Progenitor cell of endocrine pancreas (in vitro differentiated cells): ENCODE data around the gene PTK6. TPM values are rescaled to one million over a fixed set of nuclear protein-coding genes. Genes with fewer than 3 reads are reported as not detected.
A peak's percentile ranks its signal among the peaks of the same experiment; 100 is the strongest.

Source experiments
- DNase-seq: peaks from one replicate; pipeline ENCODE4 v3.0.0; 2021; ENCODE audit warnings: low spot score; ENCODE audit not compliant: unreplicated experiment
- H3K27ac Mint-ChIP-seq: 2 replicates; pipeline ENCODE4 v1.8.0; 2021; ENCODE audit warnings: mild to moderate bottlenecking, moderate library complexity, mixed read lengths
- H3K27me3 Mint-ChIP-seq: 2 replicates; pipeline ENCODE4 v1.8.0; 2021; ENCODE audit warnings: mixed read lengths
- H3K36me3 Mint-ChIP-seq: 2 replicates; pipeline ENCODE4 v1.8.0; 2022; ENCODE audit warnings: mixed read lengths; ENCODE audit not compliant: insufficient read depth
- H3K4me1 Mint-ChIP-seq: 2 replicates; pipeline ENCODE4 v1.8.0; 2021; ENCODE audit warnings: low read depth, mixed read lengths
- H3K4me3 Mint-ChIP-seq: 2 replicates; pipeline ENCODE4 v1.8.0; 2021; ENCODE audit warnings: low read depth, mild to moderate bottlenecking, moderate library complexity, mixed read lengths
- H3K9me3 Mint-ChIP-seq: 2 replicates; pipeline ENCODE4 v1.8.0; 2021; ENCODE audit warnings: low read depth, mixed read lengths
- total RNA-seq: library from RNA; stranded (reverse); gene quantifications from 2 replicates; pipeline ENCODE4 v1.2.1, GENCODE V29; 2021
- TF ChIP-seq, protein P1 (sequence below): fragments of 200-600 bp; sonication (generic); IDR thresholded peaks from one replicate; pipeline ENCODE4 v1.5.0; 2021; ENCODE audit warnings: antibody characterized with exemption, mild to moderate bottlenecking; ENCODE audit not compliant: unreplicated experiment

PTK6 gene
- total RNA-seq, 1 donor from 2014 or later, result 0.29 TPM

DNA sequence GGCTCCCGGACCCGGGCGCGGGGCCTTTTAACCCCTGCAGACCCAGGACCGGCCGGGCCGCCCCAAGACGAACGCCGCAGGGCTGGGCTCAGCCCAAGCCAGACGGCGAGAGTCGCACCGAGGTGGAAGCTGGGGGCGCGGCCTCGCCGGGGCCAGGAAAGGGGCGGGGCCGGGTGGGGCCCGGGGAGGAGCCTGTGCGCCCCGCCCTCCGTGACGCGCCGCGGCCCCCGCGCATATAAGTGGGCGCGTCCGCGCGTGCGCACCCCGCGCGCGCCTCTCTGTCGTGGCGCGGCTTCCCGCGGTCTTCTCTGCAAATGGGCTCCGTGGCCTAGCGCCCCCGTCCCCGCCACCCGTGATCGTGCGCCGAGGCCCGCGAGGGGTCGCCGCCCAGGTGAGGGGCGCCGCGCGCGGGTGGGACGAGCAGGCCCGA is 16.7 kb downstream of the PTK6 start, which contains the start of gene PPDPF:
Gene PPDPF, plus strand, starts transcription at position 262 of the 430 bp plus-strand sequence. CDS start 544 bp downstream, outside the sequence.
- H3K4me3 Mint-ChIP-seq, result peak within 1 kb of the TSS; percentile 92
- peak within 1 kb of the TSS; percentile 95 for H3K27ac Mint-ChIP-seq
- H3K4me1 Mint-ChIP-seq, result peaks cover 12% of the 10 kb centered on the region
- DNase-seq, result peak; percentile 83
- TF ChIP-seq, protein P1, sequence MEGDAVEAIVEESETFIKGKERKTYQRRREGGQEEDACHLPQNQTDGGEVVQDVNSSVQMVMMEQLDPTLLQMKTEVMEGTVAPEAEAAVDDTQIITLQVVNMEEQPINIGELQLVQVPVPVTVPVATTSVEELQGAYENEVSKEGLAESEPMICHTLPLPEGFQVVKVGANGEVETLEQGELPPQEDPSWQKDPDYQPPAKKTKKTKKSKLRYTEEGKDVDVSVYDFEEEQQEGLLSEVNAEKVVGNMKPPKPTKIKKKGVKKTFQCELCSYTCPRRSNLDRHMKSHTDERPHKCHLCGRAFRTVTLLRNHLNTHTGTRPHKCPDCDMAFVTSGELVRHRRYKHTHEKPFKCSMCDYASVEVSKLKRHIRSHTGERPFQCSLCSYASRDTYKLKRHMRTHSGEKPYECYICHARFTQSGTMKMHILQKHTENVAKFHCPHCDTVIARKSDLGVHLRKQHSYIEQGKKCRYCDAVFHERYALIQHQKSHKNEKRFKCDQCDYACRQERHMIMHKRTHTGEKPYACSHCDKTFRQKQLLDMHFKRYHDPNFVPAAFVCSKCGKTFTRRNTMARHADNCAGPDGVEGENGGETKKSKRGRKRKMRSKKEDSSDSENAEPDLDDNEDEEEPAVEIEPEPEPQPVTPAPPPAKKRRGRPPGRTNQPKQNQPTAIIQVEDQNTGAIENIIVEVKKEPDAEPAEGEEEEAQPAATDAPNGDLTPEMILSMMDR, result no peak
- peaks cover 15% of the 10 kb centered on the region for H3K36me3 Mint-ChIP-seq
- H3K9me3 Mint-ChIP-seq, result no peaks in the 10 kb centered on the region
- peaks cover 11% of the 10 kb centered on the region for H3K27me3 Mint-ChIP-seq

DNA sequence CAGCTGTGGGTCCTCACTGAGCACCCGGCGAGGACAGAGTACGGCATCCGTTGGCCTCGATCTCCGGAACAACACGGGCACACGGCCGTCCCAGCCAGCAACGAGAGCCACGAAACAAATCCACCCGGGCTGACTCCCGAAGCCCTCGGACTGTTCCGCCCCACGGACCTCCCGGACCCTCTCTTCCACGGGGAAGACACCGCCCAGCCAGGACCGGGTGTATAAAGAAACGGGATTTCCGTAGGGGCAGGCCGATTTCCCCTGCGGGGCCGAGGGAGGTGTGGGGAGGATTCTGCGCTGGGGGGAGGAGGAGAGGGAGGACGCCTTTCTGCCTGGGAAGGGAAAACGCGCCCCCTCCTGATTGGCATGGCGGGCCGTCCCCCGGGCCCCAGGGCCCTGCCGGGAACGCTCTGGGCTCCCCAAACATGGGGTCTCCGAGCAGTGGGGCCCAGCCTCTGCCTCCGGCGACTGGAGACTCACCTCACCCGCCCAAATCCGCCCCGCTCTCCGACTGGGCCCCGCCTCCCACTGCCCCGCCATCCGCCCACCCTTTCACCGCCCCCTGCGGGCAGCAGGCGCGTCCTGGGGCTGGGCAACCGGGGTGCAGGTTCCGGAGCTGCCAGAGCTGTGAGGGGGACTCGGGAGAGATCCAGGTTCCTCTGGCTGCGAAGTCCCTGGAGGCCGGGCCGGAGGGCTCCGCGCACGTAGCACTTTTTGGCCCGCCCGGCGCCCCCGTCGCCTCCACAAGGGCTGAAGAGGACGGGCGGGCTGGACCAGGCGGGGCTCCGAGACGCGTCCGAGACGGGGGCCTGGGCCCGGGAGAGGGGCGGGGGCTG is 17.3 kb downstream of the PTK6 start:
- Mint-ChIP-seq H3K4me3 (peak overlapping the region; percentile 69), H3K27me3 (peaks cover 11% of the 10 kb centered on the region), H3K4me1 (peaks cover 12% of the 10 kb centered on the region), H3K27ac (peak overlapping the region; percentile 88), H3K9me3 (no peaks in the 10 kb centered on the region), H3K36me3 (peaks cover 15% of the 10 kb centered on the region)
- TF ChIP-seq, protein P1, result peak; percentile 49
- peak; percentile 70 for DNase-seq

DNA sequence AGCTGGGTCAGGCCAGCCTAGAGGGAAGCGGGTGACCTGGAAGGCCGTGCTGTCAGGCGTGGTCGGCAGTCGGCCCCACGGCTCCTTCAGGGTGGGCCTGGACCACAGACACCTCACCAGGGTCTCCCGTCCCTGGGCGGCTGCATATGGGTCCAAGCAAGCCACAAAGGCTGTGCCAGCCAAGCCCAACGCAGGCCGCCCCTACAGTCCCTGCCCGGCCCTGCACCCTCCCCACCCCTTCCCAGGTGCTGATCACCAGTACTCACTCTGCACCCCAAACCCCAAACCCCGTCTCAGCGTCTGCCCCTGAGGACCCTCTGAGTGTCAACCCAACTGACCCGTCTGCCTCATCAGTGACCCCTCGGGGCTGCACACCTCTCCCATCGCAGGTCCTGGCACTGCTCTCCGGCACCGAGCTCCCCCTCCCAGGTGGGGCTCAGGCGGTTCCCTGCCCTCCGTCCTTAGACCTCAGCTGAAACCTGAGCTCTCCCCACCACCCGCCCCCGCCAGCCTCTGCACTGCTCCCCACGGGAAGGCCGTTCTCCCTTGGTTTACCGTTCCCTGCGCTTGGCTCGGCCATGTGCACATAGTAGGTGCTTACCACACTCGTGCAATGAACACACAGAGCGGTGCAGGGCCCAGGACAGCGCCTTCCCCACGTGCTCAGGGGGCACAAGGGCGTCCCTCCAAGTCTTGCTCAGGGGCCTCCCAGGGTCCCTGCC is 18.1 kb downstream of the PTK6 start:
- Mint-ChIP-seq H3K27me3 (peaks cover 15% of the 10 kb centered on the region), H3K27ac (peak overlapping the region; percentile 88), H3K4me3 (peak overlapping the region; percentile 69), H3K4me1 (peaks cover 8% of the 10 kb centered on the region), H3K9me3 (no peaks in the 10 kb centered on the region), H3K36me3 (peaks cover 12% of the 10 kb centered on the region)
- TF ChIP-seq, protein P1, result no peak
- DNase-seq, result peak; percentile 10

DNA sequence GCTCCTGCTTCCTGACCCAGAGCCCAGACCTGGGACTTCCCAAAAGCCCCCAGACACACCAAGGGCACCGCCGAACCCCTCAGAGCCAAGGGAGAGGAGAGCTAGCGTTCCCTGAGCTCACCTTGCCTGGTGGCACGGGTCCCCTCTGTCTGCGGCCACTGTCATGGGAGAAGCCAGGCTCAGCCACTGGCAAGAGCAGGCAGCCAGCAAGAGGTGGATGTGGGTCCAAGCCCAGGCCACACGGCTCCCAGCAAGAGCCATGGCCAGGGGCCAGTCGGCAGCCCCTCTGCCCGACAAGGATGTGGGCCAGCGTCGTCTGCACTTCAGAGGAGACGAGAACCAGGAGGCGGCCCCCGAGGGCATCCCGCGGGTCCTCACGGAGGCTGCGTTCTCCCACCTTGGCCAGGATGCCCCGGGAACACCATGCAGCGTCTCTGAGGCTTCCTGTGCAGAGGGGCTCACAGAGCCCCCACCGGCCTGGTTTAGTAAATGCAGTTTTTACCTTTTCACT is 18.8 kb downstream of the PTK6 start:
- H3K9me3 Mint-ChIP-seq, result no peaks in the 10 kb centered on the region
- TF ChIP-seq, protein P1, result peak; percentile 27
- peak; percentile 8 for DNase-seq

More for the DNA sequence above, 18.8 kb downstream of the PTK6 start:
- H3K4me3 Mint-ChIP-seq, result peak overlapping the region; percentile 69
- peaks cover 19% of the 10 kb centered on the region for H3K27me3 Mint-ChIP-seq
- peaks cover 5% of the 10 kb centered on the region for H3K4me1 Mint-ChIP-seq
- H3K36me3 Mint-ChIP-seq, result peaks cover 6% of the 10 kb centered on the region
- peak overlapping the region; percentile 82 for H3K27ac Mint-ChIP-seq
